Superior temporal gyrus (tissue), 1 donor: ENCODE data around the gene WDR74.

Source experiments
- DNase-seq: peaks from one replicate; pipeline ENCODE4 v3.0.0-alpha.2; 2016; ENCODE audit errors: extremely low spot score

Gene WDR74

DNA sequence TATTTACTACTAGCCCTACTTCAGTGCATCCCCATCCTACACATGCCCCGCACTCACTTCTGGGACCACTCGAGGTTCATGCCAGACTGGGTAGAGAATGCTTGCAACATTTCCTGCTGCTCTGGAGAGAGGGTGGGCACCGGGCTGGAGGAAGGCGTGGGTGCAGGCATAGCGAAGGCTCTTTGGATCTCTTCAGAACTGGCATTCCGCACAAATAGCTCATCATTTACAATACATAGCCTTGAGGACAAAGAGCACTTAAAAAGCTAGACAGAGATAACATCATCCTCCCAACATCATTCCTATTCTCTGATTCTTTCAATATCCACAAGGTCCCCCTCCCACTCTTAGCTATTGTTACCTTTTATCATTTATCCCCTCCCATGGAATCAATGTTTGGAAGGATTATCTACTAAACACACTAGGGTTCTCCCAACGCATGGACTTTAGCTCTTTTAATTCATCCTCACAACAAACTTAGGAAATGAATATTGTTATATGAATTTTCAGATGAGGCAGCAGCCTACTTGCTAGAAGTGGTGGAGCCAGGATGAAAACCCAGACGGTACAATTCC is 45.1 kb downstream of the WDR74 start:
- no peak for DNase-seq

DNA sequence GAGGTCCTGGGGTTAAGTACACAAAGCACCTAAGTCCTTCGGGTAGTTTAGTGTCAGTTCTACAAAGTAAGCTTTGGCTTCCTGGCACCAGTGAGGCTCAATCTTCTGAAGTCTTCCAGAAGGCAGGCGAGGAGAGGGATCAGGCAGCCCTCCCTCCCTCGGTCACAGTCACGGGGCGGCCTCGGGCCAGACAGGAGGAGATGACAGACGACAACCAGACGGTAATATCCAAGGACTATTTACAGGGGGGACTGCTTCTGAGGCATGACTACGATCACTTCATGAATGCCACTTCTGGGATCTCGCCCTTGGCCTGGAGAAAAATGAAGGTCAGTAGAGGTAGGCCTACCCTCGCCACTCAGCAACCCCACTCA is 47.2 kb downstream of the WDR74 start:
- no peak for DNase-seq

DNA sequence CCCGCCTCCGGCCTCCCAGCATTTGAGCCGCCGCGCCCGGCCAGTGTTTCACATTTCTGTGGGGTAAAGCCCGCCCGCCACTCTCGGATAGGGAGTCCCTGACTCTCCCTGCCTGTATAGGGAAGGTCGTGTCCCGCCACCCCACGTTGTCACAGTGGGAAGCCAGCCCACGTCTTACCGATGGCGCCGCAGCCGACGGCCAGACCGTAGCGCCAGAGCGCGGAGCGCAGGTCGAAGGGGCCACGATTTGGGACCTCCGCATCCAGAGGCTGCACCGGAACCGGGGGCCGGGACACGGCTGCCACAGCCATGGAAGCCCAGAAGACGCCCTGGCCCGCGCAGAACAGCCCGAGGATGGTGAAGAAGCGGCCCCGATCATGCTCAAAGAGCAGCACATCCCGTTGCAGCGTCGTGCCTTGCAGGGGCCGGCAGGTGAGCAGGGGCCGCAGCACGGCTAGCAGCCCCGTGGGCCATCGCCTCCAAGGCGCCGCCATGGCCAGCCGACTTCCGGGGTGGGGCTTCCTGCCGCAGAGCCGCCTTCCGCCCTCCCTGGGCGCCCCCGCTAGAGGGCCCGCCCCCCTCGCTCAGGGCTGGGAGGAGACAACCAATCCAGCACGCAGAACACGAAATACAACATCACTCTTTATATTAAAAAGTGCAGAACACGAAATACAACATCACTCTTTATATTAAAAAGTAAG is 47.7 kb downstream of the WDR74 start, which contains the start of gene TMEM223:
TSS of gene TMEM223 (minus strand) at position 506 of the 701 bp plus-strand sequence. CDS start at position 494, 12 bp downstream.
- DNase-seq = peak; percentile 87

DNA sequence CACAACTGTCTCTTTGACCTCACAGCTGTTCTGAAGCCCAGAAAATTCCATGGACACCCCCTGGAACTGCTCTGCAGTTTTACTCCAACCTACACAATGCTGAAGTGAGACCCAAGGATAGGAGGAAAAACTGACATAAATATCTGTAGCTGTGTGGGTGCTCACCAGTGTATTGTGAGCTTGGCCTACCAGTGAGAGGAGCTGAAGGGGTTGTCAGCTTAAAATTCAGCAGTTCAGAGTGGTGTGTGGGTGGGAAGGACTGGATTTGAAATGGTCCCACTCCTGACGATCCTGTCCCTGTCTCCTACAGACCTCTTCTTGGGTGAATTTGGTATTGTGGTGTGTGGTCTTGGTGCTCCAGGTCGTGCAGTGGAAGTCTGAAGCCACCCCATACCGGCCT is 49.8 kb downstream of the WDR74 start:
- DNase-seq = no peak

DNA sequence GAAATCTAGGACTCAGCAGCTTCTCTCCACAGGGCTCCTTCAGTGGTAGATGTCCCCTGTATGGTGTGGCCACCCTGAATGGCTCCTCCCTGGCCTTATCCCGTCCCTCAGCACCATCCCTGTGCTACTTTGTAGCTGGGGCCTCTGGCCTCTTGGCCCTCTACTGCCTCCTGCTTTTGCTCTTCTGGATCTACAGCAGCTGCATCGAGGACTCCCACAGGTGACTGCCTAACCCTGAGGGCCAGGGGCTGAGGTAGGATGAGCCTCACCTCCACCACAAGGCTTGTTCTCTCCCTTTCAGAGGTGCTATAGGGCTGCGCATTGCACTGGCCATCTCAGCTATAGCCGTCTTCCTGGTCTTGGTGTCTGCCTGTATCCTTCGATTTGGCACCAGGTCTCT is 50.4 kb downstream of the WDR74 start:
- DNase-seq = no peak

DNA sequence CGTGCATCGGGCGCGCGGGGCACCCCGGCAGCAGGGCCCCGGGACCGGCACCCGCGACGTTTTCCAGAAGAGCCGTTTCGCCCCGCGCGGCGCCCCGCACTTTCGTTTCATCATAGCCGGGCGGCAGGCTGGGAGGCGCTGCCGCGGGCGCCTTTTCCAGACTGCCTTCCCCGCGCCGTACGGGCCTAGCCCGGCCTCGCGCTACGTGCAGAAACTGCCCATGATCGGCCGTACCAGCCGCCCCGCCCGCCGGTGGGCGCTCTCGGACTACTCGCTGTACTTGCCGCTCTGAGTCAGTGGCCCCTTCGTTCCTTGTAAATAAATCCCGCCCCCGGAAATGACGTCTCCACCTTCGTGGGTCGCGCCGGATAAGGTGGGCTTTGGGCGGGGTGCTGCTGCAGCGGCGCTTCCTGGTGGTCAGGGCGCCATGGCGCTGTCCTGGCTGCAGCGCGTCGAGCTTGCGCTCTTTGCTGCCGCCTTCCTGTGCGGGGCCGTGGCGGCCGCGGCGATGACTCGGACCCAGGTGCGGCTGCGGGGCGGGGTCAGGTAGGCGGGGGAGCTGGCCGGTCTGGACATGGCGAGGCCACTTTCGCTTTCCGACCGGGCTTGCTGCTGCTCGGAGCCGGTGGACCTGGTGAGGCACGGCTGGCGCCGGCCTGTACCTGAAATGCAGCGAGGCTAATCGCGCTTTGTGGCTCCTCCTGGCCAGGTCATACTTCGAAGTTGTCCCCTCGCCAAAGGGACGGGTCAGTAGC is 52.2 kb downstream of the WDR74 start, which contains the start of gene TMEM179B:
TSS of gene TMEM179B (plus strand) at position 398 of the 755 bp plus-strand sequence. CDS start at position 428, 30 bp downstream.
- DNase-seq = peak; percentile 99

DNA sequence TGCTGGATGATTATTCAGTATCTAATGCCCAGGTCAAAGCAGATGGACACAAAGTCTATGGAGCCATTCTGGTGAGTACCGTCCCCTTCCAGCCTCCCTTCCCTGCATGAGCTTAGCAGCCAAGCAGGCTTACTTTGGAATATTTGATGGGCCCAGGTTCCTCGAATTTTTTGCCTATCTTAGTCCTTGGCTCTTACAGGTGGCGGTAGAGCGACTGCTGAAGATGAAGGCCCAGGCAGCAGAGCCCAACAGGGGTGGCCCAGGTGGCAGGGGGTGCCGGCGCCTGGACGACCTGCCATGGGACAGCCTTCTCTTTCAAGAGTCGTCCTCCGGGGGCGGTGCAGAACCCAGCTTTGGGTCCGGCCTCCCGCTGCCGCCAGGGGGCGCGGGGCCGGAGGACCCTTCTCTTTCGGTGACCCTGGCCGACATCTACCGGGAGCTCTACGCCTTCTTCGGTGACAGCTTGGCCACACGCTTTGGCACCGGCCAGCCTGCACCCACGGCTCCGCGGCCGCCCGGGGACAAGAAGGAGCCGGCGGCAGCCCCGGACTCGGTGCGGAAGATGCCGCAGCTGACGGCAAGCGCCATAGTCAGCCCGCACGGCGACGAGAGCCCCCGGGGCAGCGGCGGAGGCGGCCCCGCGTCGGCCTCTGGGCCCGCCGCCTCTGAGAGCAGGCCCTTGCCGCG is 52.9 kb downstream of the WDR74 start:
- peak; percentile 81 for DNase-seq
